GM23338 (cell line): ENCODE measurements around the gene PARVB. TPM values are rescaled to one million over a fixed set of nuclear protein-coding genes. Genes with fewer than 3 reads are reported as not detected.

Experiments used
- ATAC-seq: fragments of 200-7000 bp; cut with Tn5 transposase; 3 replicates; pipeline ENCODE4 v1.9.1; 2020
- DNase-seq: peaks from one replicate; pipeline ENCODE4 v3.0.0-alpha.2; 2015; ENCODE audit warnings: low spot score
- H2AFZ ChIP-seq: fragments of 200-600 bp; sonication (generic); 2 replicates; pipeline ENCODE4 v1.8.0; 2016; ENCODE audit warnings: antibody characterized with exemption, mild to moderate bottlenecking, moderate library complexity
- H3F3A ChIP-seq: fragments of 200-600 bp; sonication (generic); replicated peaks from 2 replicates; pipeline ENCODE4 v1.8.0; 2017; ENCODE audit warnings: antibody characterized with exemption, mixed run types, low read depth
- H3K27ac ChIP-seq: fragments of 200-600 bp; sonication (generic); 2 replicates; pipeline ENCODE4 v1.6.1; 2016; ENCODE audit warnings: low read depth
- H3K27me3 ChIP-seq: fragments of 200-600 bp; sonication (generic); 2 replicates; pipeline ENCODE4 v1.8.0; 2016; ENCODE audit warnings: mild to moderate bottlenecking, mixed run types, moderate library complexity; ENCODE audit not compliant: insufficient read depth
- H3K36me3 ChIP-seq: fragments of 200-600 bp; sonication (generic); 2 replicates; pipeline ENCODE4 v1.8.0; 2016; ENCODE audit warnings: mild to moderate bottlenecking; ENCODE audit not compliant: insufficient read depth
- H3K4me1 ChIP-seq: fragments of 200-600 bp; sonication (generic); 2 replicates; pipeline ENCODE4 v1.8.0; 2016; ENCODE audit warnings: mild to moderate bottlenecking, moderate library complexity; ENCODE audit not compliant: insufficient read depth
- H3K4me2 ChIP-seq: fragments of 200-600 bp; sonication (generic); 2 replicates; pipeline ENCODE4 v1.7.1; 2017; ENCODE audit warnings: mixed run types
- H3K4me3 ChIP-seq: fragments of 200-600 bp; sonication (generic); 2 replicates; pipeline ENCODE4 v1.6.1; 2016; ENCODE audit warnings: mixed run types
- H3K79me2 ChIP-seq: fragments of 200-600 bp; sonication (generic); replicated peaks from 2 replicates; pipeline ENCODE4 v1.8.0; 2017; ENCODE audit warnings: mild to moderate bottlenecking; ENCODE audit not compliant: insufficient read depth
- H3K9me2 ChIP-seq: fragments of 200-600 bp; sonication (generic); 2 replicates; pipeline ENCODE4 v1.8.0; 2017; ENCODE audit not compliant: insufficient read depth
- H4K20me1 ChIP-seq: fragments of 200-600 bp; sonication (generic); replicated peaks from 2 replicates; pipeline ENCODE4 v1.8.0; 2017; ENCODE audit warnings: mild to moderate bottlenecking; ENCODE audit not compliant: insufficient read depth
- H3K27ac Mint-ChIP-seq: 2 replicates; pipeline ENCODE4 v1.8.0; 2020; ENCODE audit warnings: inconsistent platforms, mild to moderate bottlenecking, moderate library complexity, mixed read lengths
- H3K27me3 Mint-ChIP-seq: 3 replicates; pipeline ENCODE4 v1.8.0; 2022; ENCODE audit warnings: low read depth, mild to moderate bottlenecking, moderate library complexity, mixed read lengths, inconsistent platforms; ENCODE audit not compliant: insufficient read depth, poor library complexity
- H3K36me3 Mint-ChIP-seq: 3 replicates; pipeline ENCODE4 v1.8.0; 2021; ENCODE audit warnings: low read depth, mild to moderate bottlenecking, inconsistent platforms, moderate library complexity, mixed read lengths
- H3K4me1 Mint-ChIP-seq: 3 replicates; pipeline ENCODE4 v1.8.0; 2020; ENCODE audit warnings: mild to moderate bottlenecking, inconsistent platforms, mixed read lengths
- H3K4me3 Mint-ChIP-seq: 3 replicates; pipeline ENCODE4 v1.8.0; 2021; ENCODE audit warnings: moderate library complexity, mild to moderate bottlenecking, inconsistent platforms, mixed read lengths
- H3K9me3 Mint-ChIP-seq: 3 replicates; pipeline ENCODE4 v1.8.0; 2020; ENCODE audit warnings: moderate library complexity, mild to moderate bottlenecking, inconsistent platforms, mixed read lengths
- CREB1 ChIP-seq: fragments of 250-450 bp; sonication (Bioruptor Pico); IDR thresholded peaks from 2 replicates; pipeline ENCODE4 v1.5.0; 2020; ENCODE audit warnings: low read depth, mild to moderate bottlenecking, moderate library complexity
- CTCF ChIP-seq, 2 experiments: fragments of 200-600 bp in 1 of 2; sonication (generic) in 1 of 2; conservative IDR thresholded peaks; 2 replicates each; pipeline versions ENCODE4 v1.5.1 to v1.6.1; 2016 to 2017; ENCODE audit warnings: antibody characterized with exemption in 2 of 2, low read depth in 2 of 2, mild to moderate bottlenecking in 2 of 2, moderate library complexity in 1 of 2
- ETS1 ChIP-seq: IDR thresholded peaks from 2 replicates; pipeline ENCODE4 v1.6.1; 2016; ENCODE audit warnings: antibody characterized with exemption
- EZH2 ChIP-seq: fragments of 200-600 bp; sonication (generic); IDR thresholded peaks from one replicate; pipeline ENCODE4 v1.8.0; 2017; ENCODE audit warnings: antibody characterized with exemption, mild to moderate bottlenecking, low read depth; ENCODE audit not compliant: unreplicated experiment
- EZH2phosphoT487 ChIP-seq: fragments of 200-600 bp; sonication (generic); IDR thresholded peaks from one replicate; pipeline ENCODE4 v1.8.1; 2018; ENCODE audit warnings: antibody characterized with exemption; ENCODE audit not compliant: unreplicated experiment
- JUNB ChIP-seq: IDR thresholded peaks from one replicate; pipeline ENCODE4 v1.6.1; 2016; ENCODE audit warnings: antibody characterized with exemption; ENCODE audit not compliant: unreplicated experiment
- NANOG ChIP-seq: IDR thresholded peaks from 2 replicates; pipeline ENCODE4 v1.6.1; 2016; ENCODE audit warnings: antibody characterized with exemption, borderline replicate concordance
- POLR2AphosphoS5 ChIP-seq: IDR thresholded peaks from 2 replicates; pipeline ENCODE4 v1.6.1; 2016; ENCODE audit warnings: antibody characterized with exemption, low read depth
- REST ChIP-seq: IDR thresholded peaks from one replicate; pipeline ENCODE4 v1.6.1; 2018; ENCODE audit warnings: antibody characterized with exemption; ENCODE audit not compliant: unreplicated experiment
- STAT1 ChIP-seq: IDR thresholded peaks from one replicate; pipeline ENCODE4 v1.6.1; 2016; ENCODE audit warnings: antibody characterized with exemption; ENCODE audit not compliant: unreplicated experiment
- ZNF331 ChIP-seq: fragments of 250-450 bp; sonication (Bioruptor Pico); IDR thresholded peaks from 2 replicates; pipeline ENCODE4 v1.5.0; 2020; ENCODE audit warnings: low read depth, mild to moderate bottlenecking, moderate library complexity
- polyA plus RNA-seq: library from polyadenylated mRNA; unstranded; fragments of >200 nt; fragmentation: Nextera tagmentation; extraction: Ambion mirVana; gene quantifications from 2 replicates; pipeline ENCODE4 v1.2.1, GENCODE V29; 2016
- total RNA-seq: library from RNA; depleted of rRNA; stranded (reverse); fragments of >200 nt; shearing (Covaris generic); gene quantifications from 2 replicates; pipeline ENCODE4 v1.2.3, GENCODE V29; 2014

The PARVB gene
- total and polyA plus RNA-seq, 2 experiments from 2014 or later, result 4.3 to 7.7 TPM

DNA sequence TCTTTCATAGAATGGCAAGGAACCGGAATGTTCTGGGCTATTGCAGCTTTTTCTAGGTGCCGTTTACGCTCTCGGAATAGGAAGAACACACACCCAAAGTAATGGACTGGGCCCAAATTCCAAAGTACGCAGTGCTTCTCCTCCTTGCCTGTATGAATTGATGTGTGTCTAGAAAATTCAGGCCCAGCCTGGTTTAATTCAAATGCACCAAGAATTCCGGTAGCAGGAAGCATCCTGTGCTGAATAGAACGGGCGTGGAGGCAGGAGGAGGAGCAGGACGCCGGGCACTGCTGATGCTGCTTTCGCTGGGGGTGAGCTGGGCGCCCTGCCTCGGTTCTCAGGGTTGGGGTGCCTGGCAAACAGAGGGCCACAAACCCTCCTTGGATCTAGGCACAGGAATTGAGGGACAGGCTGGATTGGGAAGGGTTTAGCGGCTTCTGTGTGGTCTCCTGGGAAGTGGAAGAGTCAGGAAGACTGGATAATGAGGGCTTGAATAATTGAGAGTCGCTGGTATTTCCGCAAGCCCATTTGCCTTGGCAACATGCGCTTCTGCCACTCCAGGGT is 2.0 kb downstream of the PARVB start (continued):
- no peak for TF ChIP-seq ETS1
- TF ChIP-seq POLR2AphosphoS5, result no peak
- TF ChIP-seq ZNF331, result no peak
- TF ChIP-seq EZH2phosphoT487, result no peak
- no peak for TF ChIP-seq NANOG
- TF ChIP-seq STAT1, result no peak
- no peak for TF ChIP-seq CTCF (conservative IDR thresholded peaks at IDR 0.05; ENCODE audit: low read depth in 2 of 2)

GRCh38 chr22:44026630-44027511 is 2.8 kb downstream of the PARVB start:
- Histone ChIP-seq H3F3A (no peaks in the 10 kb centered on the region), H2AFZ (no peak overlapping the region), H3K27me3 (peaks cover 5% of the 10 kb centered on the region; the same call in 1 of the 2 replicates), H3K4me3 (no peak overlapping the region), H3K4me2 (peak overlapping the region; percentile 76; the same call in 1 of the 2 replicates), H3K36me3 (no peaks in the 10 kb centered on the region), H3K27ac (no peak overlapping the region), H3K9me2 (no peaks in the 10 kb centered on the region), H4K20me1 (no peaks in the 10 kb centered on the region), H3K79me2 (peaks cover 8% of the 10 kb centered on the region; the same call in 1 of the 2 replicates), H3K4me1 (peaks cover 18% of the 10 kb centered on the region; the same call in 1 of the 2 replicates)
- peaks cover 20% of the 10 kb centered on the region for H3K27me3 Mint-ChIP-seq
- H3K4me1 Mint-ChIP-seq, result peaks cover 18% of the 10 kb centered on the region
- no peaks in the 10 kb centered on the region for H3K9me3 Mint-ChIP-seq
- no peaks in the 10 kb centered on the region for H3K36me3 Mint-ChIP-seq
- no peak for ATAC-seq
- no peak overlapping the region for H3K27ac Mint-ChIP-seq
- no peak for DNase-seq
- no peak overlapping the region for H3K4me3 Mint-ChIP-seq
- TF ChIP-seq STAT1 (no peak), CREB1 (CRISPR knock-in tag) (no peak), REST (no peak), JUNB (no peak), POLR2AphosphoS5 (no peak), EZH2 (no peak)
